Right ventricle myocardium inferior (tissue), 1 donor: ENCODE results near the gene ZC3H12A. TPM values are rescaled to one million over a fixed set of nuclear protein-coding genes. Genes with fewer than 3 reads are reported as not detected.

Source experiments
- ATAC-seq: fragments of 200-7000 bp; cut with Tn5 transposase; one replicate; pipeline ENCODE4 v1.9.1; 2020; ENCODE audit warnings: mild to moderate bottlenecking, moderate library complexity
- DNase-seq: peaks from one replicate; pipeline ENCODE4 v3.0.0; 2021; ENCODE audit errors: missing footprints
- intact Hi-C: fragments of 100-400 bp; cut with DNase I; formaldehyde crosslinking; loops from one replicate; pipeline ENCODE4 v1.11.0; 2022
- long read RNA-seq: library from polyadenylated mRNA; unstranded; transcript quantifications from one replicate; pipeline ENCODE4 v2.0.0, GENCODE V29; 2021
- total RNA-seq: library from RNA; stranded (reverse); fragmentation: NEBNext Ultra II Directional; extraction: Animal tissue kit (Norgen Biotek cat#: 25700); gene quantifications from one replicate; pipeline ENCODE4 v1.2.1, GENCODE V29; 2021
- donor health status: DM: no; HTN: yes; CAD: no; lungs with severe emphysema.

The ZC3H12A gene
- 4.3 TPM for total RNA-seq
- long read RNA-seq, partial matches to known transcripts: 0 of 6 reads
- long read RNA-seq, other reads (novel, unspliced or antisense): 4 of 6 reads

GRCh38 chr1:37474046-37474696 is at the start of gene ZC3H12A:
ZC3H12A (plus strand) TSS chr1:37474580; CDS start chr1:37475497, 917 bp downstream.
- peak; percentile 90 for ATAC-seq
- peak; percentile 97 for DNase-seq

GRCh38 chr1:37425221-37425620 is 49.2 kb upstream of the ZC3H12A start:
- DNase-seq: no peak
- ATAC-seq: no peak
- intact Hi-C loops: no loop called here

More at GRCh38 chr1:37474046-37474696, at the start of gene ZC3H12A:
- intact Hi-C loops: loop anchor here (5.0 to 10.0 kb wide), 2 partner anchors 81 to 213 kb away; partner anchors contain the start of genes DNALI1 and SNIP1

GRCh38 chr1:37429029-37429428 is 45.4 kb upstream of the ZC3H12A start:
- intact Hi-C loops: no loop called here

GRCh38 chr1:37430103-37430985 is 44.0 kb upstream of the ZC3H12A start:
- intact Hi-C loops: loop anchor here (5.0 kb wide), 2 partner anchors 728 to 853 kb away; no protein-coding TSS in a partner anchor
- DNase-seq (no peak), ATAC-seq (no peak)

More at GRCh38 chr1:37429029-37429428, 45.4 kb upstream of the ZC3H12A start:
- DNase-seq: no peak
- ATAC-seq: no peak

- ATAC-seq (no peak), DNase-seq (no peak)
- intact Hi-C loops: loop anchor here (5.0 kb wide), 2 partner anchors 730 to 855 kb away; no protein-coding TSS in a partner anchor
These were observed 41.7 kb upstream of the ZC3H12A start for GRCh38 chr1:37432716-37433115.

GRCh38 chr1:37433171-37433570 is 41.2 kb upstream of the ZC3H12A start:
- intact Hi-C loops: loop anchor here (5.0 kb wide), 2 partner anchors 731 to 856 kb away; no protein-coding TSS in a partner anchor
- DNase-seq (no peak), ATAC-seq (no peak)

GRCh38 chr1:37434292-37435225 is 39.8 kb upstream of the ZC3H12A start:
- intact Hi-C loops: loop anchor here (5.0 kb wide), 2 partner anchors 732 to 857 kb away; no protein-coding TSS in a partner anchor
- ATAC-seq (peak; percentile 63), DNase-seq (peak; percentile 87)

- intact Hi-C loops: no loop called here
- no peak for ATAC-seq
- no peak for DNase-seq
These were observed 37.3 kb upstream of the ZC3H12A start for GRCh38 chr1:37437087-37437486.

- intact Hi-C loops: no loop called here
- DNase-seq (no peak), ATAC-seq (no peak)
These were observed 36.1 kb upstream of the ZC3H12A start for GRCh38 chr1:37438037-37438868.

GRCh38 chr1:37438869-37439343 is 35.5 kb upstream of the ZC3H12A start:
- DNase-seq: no peak
- intact Hi-C loops: no loop called here
- ATAC-seq: no peak

GRCh38 chr1:37439349-37439995 is 34.9 kb upstream of the ZC3H12A start:
- no peak for DNase-seq
- intact Hi-C loops: no loop called here
- no peak for ATAC-seq

GRCh38 chr1:37441490-37441889 is 32.9 kb upstream of the ZC3H12A start:
- intact Hi-C loops: no loop called here
- DNase-seq (no peak), ATAC-seq (no peak)

GRCh38 chr1:37442139-37442538 is 32.2 kb upstream of the ZC3H12A start:
- DNase-seq (no peak), ATAC-seq (no peak)
- intact Hi-C loops: no loop called here

GRCh38 chr1:37442644-37443043 is 31.7 kb upstream of the ZC3H12A start:
- intact Hi-C loops: no loop called here
- DNase-seq (no peak), ATAC-seq (no peak)

GRCh38 chr1:37446874-37447273 is 27.5 kb upstream of the ZC3H12A start:
- no peak for ATAC-seq
- DNase-seq: no peak
- intact Hi-C loops: no loop called here

- DNase-seq (peak; percentile 27), ATAC-seq (no peak)
These were observed 26.2 kb upstream of the ZC3H12A start for GRCh38 chr1:37448185-37448584.

More at GRCh38 chr1:37448185-37448584, 26.2 kb upstream of the ZC3H12A start:
- intact Hi-C loops: no loop called here
